Measurements from ENCODE around the gene C17orf50. TPM values are rescaled to one million over a fixed set of nuclear protein-coding genes. Genes with fewer than 3 reads are reported as not detected.
A peak's percentile ranks its signal among the peaks of the same experiment; 100 is the strongest.

Gene C17orf50
- total RNA-seq, 4 donors from 2014 or later = not detected

DNA sequence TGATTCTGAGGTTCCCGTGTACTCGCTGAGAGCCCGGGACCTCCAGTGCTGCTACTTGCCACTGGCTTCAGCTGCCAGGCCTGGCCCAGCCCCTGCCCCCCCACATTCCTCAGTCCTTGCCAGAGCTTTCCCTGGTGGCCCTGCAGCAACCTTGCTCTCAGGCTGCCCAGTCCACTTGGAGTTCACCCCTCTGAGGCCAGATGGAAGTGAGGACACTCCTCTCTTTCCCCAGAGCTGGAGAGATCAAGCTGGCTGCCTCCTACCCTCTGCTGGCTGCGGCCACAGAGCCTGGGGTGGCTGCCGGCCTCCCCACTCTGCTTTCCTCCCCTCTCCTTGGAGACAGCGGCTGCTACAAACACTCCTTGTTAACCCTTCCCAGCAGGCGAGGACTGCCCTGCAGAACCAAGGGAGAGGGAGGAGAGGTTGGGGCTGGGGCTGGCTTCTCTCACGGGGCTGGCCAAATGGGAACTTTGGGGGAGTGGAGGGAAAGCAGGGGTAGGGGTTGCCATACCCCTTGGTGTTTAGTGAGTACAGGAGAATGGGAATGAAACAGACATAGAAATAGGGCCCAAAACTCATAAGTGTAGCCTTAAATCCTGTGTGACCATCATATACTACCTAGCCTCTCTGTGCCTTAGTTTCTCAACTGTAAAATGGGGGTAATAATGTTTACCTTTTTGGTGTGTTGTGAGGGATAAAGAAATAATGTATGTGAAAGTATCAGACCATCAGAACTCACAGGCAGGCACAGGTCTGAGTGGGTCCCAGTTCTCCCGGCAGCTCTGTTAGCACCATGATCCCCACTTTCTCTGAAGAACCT lies 7.5 kb upstream of the C17orf50 start, which contains the start of gene GAS2L2:
Gene GAS2L2 (minus strand): TSS at position 295 of the 820 bp plus-strand sequence. CDS start 389 bp downstream, outside the sequence.
- Histone ChIP-seq H3K4me3 (no peak within 1 kb of the TSS), H3K27ac (no peak within 1 kb of the TSS), H3K9me3 (no peaks in the 10 kb centered on the region), H3K36me3 (no peaks in the 10 kb centered on the region), H3K27me3 (peaks cover 26% of the 10 kb centered on the region), H3K4me1 (peaks cover 37% of the 10 kb centered on the region)
- DNase-seq (ENCODE audit: low spot score in 2 of 2) = no peak
- TF ChIP-seq EP300 (IDR thresholded peaks at IDR 0.05) (no peak), POLR2A (IDR thresholded peaks at IDR 0.05) (no peak), POLR2AphosphoS5 (IDR thresholded peaks at IDR 0.05) (no peak), CTCF (IDR thresholded peaks at IDR 0.05) (no peak)
- 33% methylated on average over 9 of the region's 9 CpGs for WGBS

GRCh38 chr17:35757243-35757642 lies 3.4 kb upstream of the C17orf50 start:
- Histone ChIP-seq H3K9me3 (no peaks in the 10 kb centered on the region), H3K4me1 (peaks cover 7% of the 10 kb centered on the region), H3K36me3 (no peaks in the 10 kb centered on the region), H3K4me3 (no peak overlapping the region), H3K27me3 (no peaks in the 10 kb centered on the region), H3K27ac (no peak overlapping the region)
- TF ChIP-seq CTCF (IDR thresholded peaks at IDR 0.05) (no peak), EP300 (IDR thresholded peaks at IDR 0.05) (no peak), POLR2A (IDR thresholded peaks at IDR 0.05) (no peak), POLR2AphosphoS5 (IDR thresholded peaks at IDR 0.05) (no peak)
- DNase-seq (ENCODE audit: low spot score in 2 of 2) = no peak

DNA sequence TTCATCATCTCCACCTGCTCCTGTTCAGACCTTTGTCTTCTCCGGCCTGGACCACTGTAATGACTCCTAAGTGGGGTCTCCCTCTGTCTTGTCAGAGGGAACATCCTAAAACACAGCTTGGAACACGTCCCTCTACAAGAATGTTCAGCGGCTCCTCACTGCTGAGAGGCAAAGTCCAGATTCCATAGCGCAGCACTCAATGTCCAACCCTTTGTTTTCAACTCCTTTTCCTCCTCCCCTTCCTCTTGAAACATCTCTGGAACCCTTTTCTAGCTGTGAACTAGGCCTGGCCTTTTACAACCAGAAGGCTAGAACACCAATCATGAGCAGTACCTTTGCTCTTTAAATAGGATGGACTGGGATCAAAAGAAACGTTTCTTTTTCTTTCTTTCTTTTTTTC lies 914 bp downstream of the C17orf50 start:
- no peak for TF ChIP-seq CTCF (IDR thresholded peaks at IDR 0.05)
- no peak for TF ChIP-seq POLR2A (IDR thresholded peaks at IDR 0.05)
- no peak for TF ChIP-seq EP300 (IDR thresholded peaks at IDR 0.05)
- no peak for TF ChIP-seq POLR2AphosphoS5 (IDR thresholded peaks at IDR 0.05)
- Histone ChIP-seq H3K4me3 (no peak overlapping the region), H3K36me3 (no peaks in the 10 kb centered on the region), H3K27ac (no peak overlapping the region), H3K27me3 (no peaks in the 10 kb centered on the region), H3K4me1 (peaks cover 12% of the 10 kb centered on the region), H3K9me3 (no peaks in the 10 kb centered on the region)
- WGBS = 75% methylated on average over 5 of the region's 5 CpGs
- DNase-seq (ENCODE audit: low spot score in 2 of 2) = no peak

GRCh38 chr17:35763767-35764122 lies 3.1 kb downstream of the C17orf50 start:
- TF ChIP-seq POLR2AphosphoS5 (IDR thresholded peaks at IDR 0.05) (no peak), EP300 (IDR thresholded peaks at IDR 0.05) (no peak), CTCF (IDR thresholded peaks at IDR 0.05) (no peak), POLR2A (IDR thresholded peaks at IDR 0.05) (no peak)
- Histone ChIP-seq H3K4me1 (peaks cover 12% of the 10 kb centered on the region), H3K4me3 (peak overlapping the region; percentile 56), H3K36me3 (no peaks in the 10 kb centered on the region), H3K27me3 (no peaks in the 10 kb centered on the region), H3K27ac (no peak overlapping the region), H3K9me3 (no peaks in the 10 kb centered on the region)
- DNase-seq (ENCODE audit: low spot score in 2 of 2) = no peak
- 32% methylated on average over 17 of the region's 17 CpGs for WGBS

GRCh38 chr17:35764123-35764991 lies 3.7 kb downstream of the C17orf50 start:
- 7% methylated on average over 40 of the region's 75 CpGs for WGBS
- H3K27me3 ChIP-seq = no peaks in the 10 kb centered on the region
- H3K4me3 ChIP-seq = peak overlapping the region; percentile 56
- peaks cover 12% of the 10 kb centered on the region for H3K4me1 ChIP-seq
- no peaks in the 10 kb centered on the region for H3K36me3 ChIP-seq
- peak in 1 of 3 donors; percentile 39 for TF ChIP-seq POLR2AphosphoS5 (IDR thresholded peaks at IDR 0.05)
- TF ChIP-seq CTCF (IDR thresholded peaks at IDR 0.05) = peak; percentile 86 to 98
- no peak for TF ChIP-seq EP300 (IDR thresholded peaks at IDR 0.05)
- H3K9me3 ChIP-seq = no peaks in the 10 kb centered on the region
- peak; percentile 86 to 90 for DNase-seq (ENCODE audit: low spot score in 2 of 2)
- no peak overlapping the region for H3K27ac ChIP-seq
